Activated CD8-positive, alpha-beta T cell treated with anti-CD3 and anti-CD28 coated beads, Interleukin-2, amount 10 ng/mL, durations not matched to agents 7 days and 5 days (primary cell): ENCODE data around the gene DOCK4. TPM values are rescaled to one million over a fixed set of nuclear protein-coding genes. Genes with fewer than 3 reads are reported as not detected.

Experiments used
- ATAC-seq: fragments of 150-1000 bp; cut with Tn5 transposase; one replicate; pipeline ENCODE4 v1.10.0; 2021; ENCODE audit warnings: moderate library complexity
- CTCF ChIA-PET: fragments of 350-600 bp; sonication (Branson Sonifier 250); formaldehyde crosslinking; loops from one replicate; lab custom pipeline; 2021; ENCODE audit warnings: antibody characterized with exemption; lab: Charles Lee
- POLR2A ChIA-PET: fragments of 350-600 bp; sonication (Branson Sonifier 250); formaldehyde crosslinking; loops from one replicate; lab custom pipeline; 2021; ENCODE audit warnings: antibody characterized with exemption; lab: Charles Lee
- DNase-seq: peaks from one replicate; pipeline ENCODE4 v3.0.0-alpha.2; 2020
- H3K27ac Mint-ChIP-seq: one replicate; pipeline ENCODE4 v1.8.0; 2021; ENCODE audit warnings: mild to moderate bottlenecking, mixed read lengths
- H3K27me3 Mint-ChIP-seq: one replicate; pipeline ENCODE4 v1.8.0; 2021; ENCODE audit warnings: low read depth, mixed read lengths
- H3K36me3 Mint-ChIP-seq: one replicate; pipeline ENCODE4 v1.8.0; 2021; ENCODE audit warnings: low read depth, mixed read lengths
- H3K4me1 Mint-ChIP-seq: one replicate; pipeline ENCODE4 v1.8.0; 2021; ENCODE audit warnings: low read depth, mixed read lengths
- H3K4me3 Mint-ChIP-seq: one replicate; pipeline ENCODE4 v1.8.0; 2021; ENCODE audit warnings: mild to moderate bottlenecking, mixed read lengths
- H3K9me3 Mint-ChIP-seq: one replicate; pipeline ENCODE4 v1.8.0; 2022; ENCODE audit warnings: mixed read lengths; ENCODE audit not compliant: insufficient read depth
- total RNA-seq, 2 experiments: library from RNA; stranded (reverse); gene quantifications; one replicate each; pipeline ENCODE4 v1.2.3, GENCODE V29; 2021

Gene DOCK4
- total RNA-seq, 2 experiments from 2014 or later = 0.10 to 0.18 TPM

GRCh38 chr7:111855161-111855841, 350.9 kb downstream of the DOCK4 start:
- H3K36me3 Mint-ChIP-seq = no peaks in the 10 kb centered on the region
- no peaks in the 10 kb centered on the region for H3K9me3 Mint-ChIP-seq
- peaks cover 8% of the 10 kb centered on the region for H3K27me3 Mint-ChIP-seq
- ATAC-seq (no peak), DNase-seq (no peak)
- ChIA-PET POLR2A (no interaction called here), CTCF (interaction anchor here (1.1 to 2.3 kb wide), 5 partner anchors 11 to 102 kb away, joined by 3 to 8 read pairs (median 3); no protein-coding TSS in a partner anchor)
- no peak overlapping the region for H3K27ac Mint-ChIP-seq
- H3K4me3 Mint-ChIP-seq = no peak overlapping the region
- H3K4me1 Mint-ChIP-seq = peaks cover 5% of the 10 kb centered on the region

- no peak overlapping the region for H3K4me3 Mint-ChIP-seq
- no peak overlapping the region for H3K27ac Mint-ChIP-seq
- POLR2A ChIA-PET = no interaction called here
- DNase-seq (no peak), ATAC-seq (no peak)
- no peaks in the 10 kb centered on the region for H3K9me3 Mint-ChIP-seq
- H3K36me3 Mint-ChIP-seq = no peaks in the 10 kb centered on the region
- no peaks in the 10 kb centered on the region for H3K4me1 Mint-ChIP-seq
- H3K27me3 Mint-ChIP-seq = peaks cover 8% of the 10 kb centered on the region
- CTCF ChIA-PET = interaction anchor here (2.3 kb wide), 1 partner anchor 101 kb away, joined by 8 read pairs; no protein-coding TSS in a partner anchor
These were observed 352.8 kb downstream of the DOCK4 start for GRCh38 chr7:111853201-111853990.

- no peak for ATAC-seq
These were observed 354.1 kb downstream of the DOCK4 start for GRCh38 chr7:111852081-111852480.

GRCh38 chr7:111846898-111847297, 359.3 kb downstream of the DOCK4 start:
- Mint-ChIP-seq H3K9me3 (no peaks in the 10 kb centered on the region), H3K4me3 (no peak overlapping the region), H3K27ac (no peak overlapping the region), H3K36me3 (no peaks in the 10 kb centered on the region), H3K4me1 (peaks cover under 1% of the 10 kb centered on the region), H3K27me3 (no peaks in the 10 kb centered on the region)
- DNase-seq = no peak
- ChIA-PET CTCF (no interaction called here), POLR2A (no interaction called here)
- no peak for ATAC-seq

More at GRCh38 chr7:111852081-111852480, 354.1 kb downstream of the DOCK4 start:
- H3K36me3 Mint-ChIP-seq = no peaks in the 10 kb centered on the region
- peaks cover 2% of the 10 kb centered on the region for H3K27me3 Mint-ChIP-seq
- no peak overlapping the region for H3K4me3 Mint-ChIP-seq
- DNase-seq = no peak
- ChIA-PET CTCF (no interaction called here), POLR2A (no interaction called here)
- no peaks in the 10 kb centered on the region for H3K4me1 Mint-ChIP-seq
- H3K27ac Mint-ChIP-seq = no peak overlapping the region
- no peaks in the 10 kb centered on the region for H3K9me3 Mint-ChIP-seq

- ChIA-PET CTCF (no interaction called here), POLR2A (no interaction called here)
- no peak for DNase-seq
- no peaks in the 10 kb centered on the region for H3K27me3 Mint-ChIP-seq
- H3K27ac Mint-ChIP-seq = no peak overlapping the region
- no peak overlapping the region for H3K4me3 Mint-ChIP-seq
- ATAC-seq = no peak
- H3K4me1 Mint-ChIP-seq = peaks cover 4% of the 10 kb centered on the region
- no peaks in the 10 kb centered on the region for H3K9me3 Mint-ChIP-seq
- no peaks in the 10 kb centered on the region for H3K36me3 Mint-ChIP-seq
These were observed 360.3 kb downstream of the DOCK4 start for GRCh38 chr7:111845853-111846252.

- ChIA-PET CTCF (interaction anchor here (1.4 kb wide), 1 partner anchor 10 kb away, joined by 3 read pairs; no protein-coding TSS in a partner anchor), POLR2A (no interaction called here)
- DNase-seq (no peak), ATAC-seq (no peak)
- Mint-ChIP-seq H3K36me3 (no peaks in the 10 kb centered on the region), H3K27me3 (no peaks in the 10 kb centered on the region), H3K4me1 (peaks cover 4% of the 10 kb centered on the region), H3K27ac (no peak overlapping the region), H3K4me3 (no peak overlapping the region), H3K9me3 (no peaks in the 10 kb centered on the region)
These were observed 361.1 kb downstream of the DOCK4 start for GRCh38 chr7:111844904-111845671.

GRCh38 chr7:111842491-111842890, 363.7 kb downstream of the DOCK4 start:
- no peak overlapping the region for H3K4me3 Mint-ChIP-seq
- no peaks in the 10 kb centered on the region for H3K36me3 Mint-ChIP-seq
- ATAC-seq (no peak), DNase-seq (no peak)
- ChIA-PET CTCF (no interaction called here), POLR2A (no interaction called here)
- no peaks in the 10 kb centered on the region for H3K27me3 Mint-ChIP-seq
- H3K9me3 Mint-ChIP-seq = no peaks in the 10 kb centered on the region
- H3K27ac Mint-ChIP-seq = no peak overlapping the region
- peaks cover 4% of the 10 kb centered on the region for H3K4me1 Mint-ChIP-seq

GRCh38 chr7:111841596-111842205, 364.5 kb downstream of the DOCK4 start:
- CTCF ChIA-PET = no interaction called here
- H3K4me3 Mint-ChIP-seq = no peak overlapping the region

GRCh38 chr7:111840528-111840927, 365.7 kb downstream of the DOCK4 start:
- H3K9me3 Mint-ChIP-seq = no peaks in the 10 kb centered on the region
- peaks cover 4% of the 10 kb centered on the region for H3K4me1 Mint-ChIP-seq
- no peak overlapping the region for H3K27ac Mint-ChIP-seq
- CTCF ChIA-PET = no interaction called here
- POLR2A ChIA-PET = no interaction called here
- H3K4me3 Mint-ChIP-seq = no peak overlapping the region
- no peaks in the 10 kb centered on the region for H3K36me3 Mint-ChIP-seq
- H3K27me3 Mint-ChIP-seq = no peaks in the 10 kb centered on the region
- no peak for DNase-seq
- ATAC-seq = no peak

More at GRCh38 chr7:111841596-111842205, 364.5 kb downstream of the DOCK4 start:
- Mint-ChIP-seq H3K36me3 (no peaks in the 10 kb centered on the region), H3K4me1 (peaks cover 4% of the 10 kb centered on the region), H3K9me3 (no peaks in the 10 kb centered on the region), H3K27me3 (no peaks in the 10 kb centered on the region), H3K27ac (no peak overlapping the region)
- no peak for ATAC-seq
- DNase-seq = no peak
- POLR2A ChIA-PET = no interaction called here

GRCh38 chr7:111839261-111839660, 366.9 kb downstream of the DOCK4 start:
- ATAC-seq (no peak), DNase-seq (no peak)
- no peaks in the 10 kb centered on the region for H3K36me3 Mint-ChIP-seq
- ChIA-PET CTCF (no interaction called here), POLR2A (no interaction called here)
- H3K4me3 Mint-ChIP-seq = no peak overlapping the region
- H3K27me3 Mint-ChIP-seq = peaks cover 1% of the 10 kb centered on the region
- no peaks in the 10 kb centered on the region for H3K9me3 Mint-ChIP-seq
- no peak overlapping the region for H3K27ac Mint-ChIP-seq
- peaks cover 4% of the 10 kb centered on the region for H3K4me1 Mint-ChIP-seq

- ATAC-seq (no peak), DNase-seq (no peak)
- no peak overlapping the region for H3K27ac Mint-ChIP-seq
- peaks cover 3% of the 10 kb centered on the region for H3K27me3 Mint-ChIP-seq
- ChIA-PET POLR2A (no interaction called here), CTCF (no interaction called here)
- no peaks in the 10 kb centered on the region for H3K9me3 Mint-ChIP-seq
- H3K4me3 Mint-ChIP-seq = no peak overlapping the region
- H3K4me1 Mint-ChIP-seq = peaks cover under 1% of the 10 kb centered on the region
- H3K36me3 Mint-ChIP-seq = no peaks in the 10 kb centered on the region
These were observed 369.6 kb downstream of the DOCK4 start for GRCh38 chr7:111836592-111836991.
